Ishikawa (cell line): ENCODE data around the gene C22orf23.
A peak's percentile ranks its signal among the peaks of the same experiment; 100 is the strongest.

ENCODE experiments used
- CEBPB ChIP-seq: IDR thresholded peaks from 2 replicates; pipeline ENCODE4 v1.6.1; 2012
- CREB1 ChIP-seq: IDR thresholded peaks from 2 replicates; pipeline ENCODE4 v1.6.1; 2012; ENCODE audit warnings: low read depth
- EGR1 ChIP-seq: IDR thresholded peaks from 2 replicates; pipeline ENCODE4 v1.6.1; 2012
- EP300 ChIP-seq: IDR thresholded peaks from 2 replicates; pipeline ENCODE4 v1.6.1; 2012; ENCODE audit warnings: borderline replicate concordance
- FOXM1 ChIP-seq: IDR thresholded peaks from 2 replicates; pipeline ENCODE4 v1.6.1; 2012; ENCODE audit warnings: low read depth, borderline replicate concordance
- MAX ChIP-seq: IDR thresholded peaks from 2 replicates; pipeline ENCODE4 v1.6.1; 2012
- NFIC ChIP-seq: IDR thresholded peaks from 2 replicates; pipeline ENCODE4 v1.6.1; 2012
- RAD21 ChIP-seq: IDR thresholded peaks from 2 replicates; pipeline ENCODE4 v1.6.1; 2012; ENCODE audit warnings: low read depth
- REST ChIP-seq: IDR thresholded peaks from 2 replicates; pipeline ENCODE4 v1.6.1; 2012; ENCODE audit warnings: low read depth, mild to moderate bottlenecking
- TAF1 ChIP-seq: IDR thresholded peaks from 2 replicates; pipeline ENCODE4 v1.6.1; 2012; ENCODE audit warnings: low read depth, mild to moderate bottlenecking
- TCF12 ChIP-seq: IDR thresholded peaks from 2 replicates; pipeline ENCODE4 v1.6.1; 2012; ENCODE audit warnings: low read depth
- TEAD4 ChIP-seq: IDR thresholded peaks from 2 replicates; pipeline ENCODE4 v1.6.1; 2012
- USF1 ChIP-seq: IDR thresholded peaks from 2 replicates; pipeline ENCODE4 v1.6.1; 2012
- YY1 ChIP-seq: IDR thresholded peaks from 2 replicates; pipeline ENCODE4 v1.6.1; 2012; ENCODE audit warnings: low read depth
- ZBTB7A ChIP-seq: IDR thresholded peaks from 2 replicates; pipeline ENCODE4 v1.6.1; 2012; ENCODE audit warnings: low read depth

C22orf23 gene

DNA sequence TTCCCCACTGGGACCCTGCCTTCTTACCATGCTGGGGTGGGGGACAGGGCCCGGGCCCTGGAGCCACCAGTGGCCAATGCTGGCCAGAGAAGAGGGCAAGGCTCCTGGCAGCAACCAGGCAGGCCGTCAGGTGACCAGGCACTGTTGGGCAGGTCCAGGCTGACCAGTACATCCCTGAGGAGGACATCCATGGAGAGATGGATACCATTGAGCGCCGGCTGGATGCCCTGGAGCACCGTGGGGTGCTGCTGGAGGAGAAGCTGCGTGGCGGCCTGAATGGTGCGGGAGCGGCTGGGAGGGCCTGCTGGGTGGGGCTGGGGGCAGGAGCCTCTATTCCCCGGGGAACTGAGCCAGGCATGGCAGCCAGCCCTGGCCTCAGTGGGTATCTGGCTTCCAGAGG, 21.0 kb downstream of the C22orf23 start:
- TF ChIP-seq CREB1 (no peak), YY1 (no peak), RAD21 (no peak)

DNA sequence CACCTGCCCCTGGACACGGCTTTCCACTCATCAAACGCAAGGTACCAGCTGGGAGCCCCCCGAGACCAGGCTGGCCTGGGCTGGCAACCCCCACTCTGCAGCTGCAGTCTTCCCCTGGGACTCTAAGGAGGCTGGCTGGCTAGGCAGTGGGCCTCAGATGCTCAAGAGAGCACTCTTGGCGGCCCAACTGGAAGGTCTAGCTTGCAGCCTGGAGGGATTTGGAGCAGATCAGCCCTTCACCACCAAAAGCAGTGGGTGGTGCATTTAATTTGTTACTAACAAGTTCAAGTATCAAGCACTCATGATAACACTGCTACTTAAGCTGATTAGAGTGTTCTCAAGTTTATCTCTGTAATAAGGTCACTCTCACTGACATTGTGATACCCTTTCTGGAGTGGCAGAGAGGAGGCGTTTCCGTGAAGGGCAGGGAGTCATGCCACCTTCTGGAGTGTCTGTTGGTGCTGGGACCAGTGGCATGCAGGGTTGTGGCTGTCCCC, 21.5 kb downstream of the C22orf23 start:
- TF ChIP-seq MAX = no peak
- no peak for TF ChIP-seq CEBPB
- TF ChIP-seq TAF1 = no peak
- TF ChIP-seq EP300 = no peak

GRCh38 chr22:37930952-37931440, 22.4 kb downstream of the C22orf23 start:
- TF ChIP-seq TCF12 (peak; percentile 32; the same call in 1 of the 2 replicates), EP300 (no peak), EGR1 (no peak)

DNA sequence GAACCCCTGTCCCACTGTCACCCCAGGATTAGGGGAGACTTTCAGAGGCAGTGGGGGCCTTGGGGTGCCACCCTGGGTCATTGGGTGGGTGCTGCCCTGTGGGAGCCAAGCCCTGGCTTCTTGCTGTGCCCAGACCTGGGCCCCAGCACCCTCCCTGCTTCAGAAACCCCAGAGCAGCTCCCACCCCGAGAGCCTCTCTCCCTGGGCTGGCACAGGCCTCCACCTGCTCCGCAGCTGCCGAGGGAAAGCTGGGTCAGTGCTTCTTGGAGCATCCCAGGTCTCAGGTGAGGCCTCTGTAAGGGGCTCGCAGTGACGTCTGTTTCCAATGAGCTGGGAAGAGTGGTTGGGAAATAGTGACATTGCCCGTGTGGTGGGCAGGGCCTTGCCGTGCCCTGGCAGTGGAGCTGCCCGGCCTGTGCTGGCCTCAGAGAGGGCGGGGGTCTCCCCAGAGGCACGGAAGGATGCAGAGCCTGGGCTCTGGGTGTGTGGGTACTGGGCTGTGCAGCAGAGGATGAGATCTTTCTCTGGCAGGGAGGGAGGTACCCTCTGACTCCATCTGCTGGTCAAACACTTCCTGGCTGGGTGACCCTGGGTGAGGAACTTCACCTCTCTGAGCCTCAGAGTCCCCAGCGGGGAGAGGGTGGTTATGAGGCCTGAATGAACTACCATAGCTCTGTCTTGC, 23.0 kb downstream of the C22orf23 start:
- no peak for TF ChIP-seq EP300
- no peak for TF ChIP-seq TEAD4
- TF ChIP-seq NFIC = no peak
- no peak for TF ChIP-seq REST
- no peak for TF ChIP-seq CREB1
- no peak for TF ChIP-seq YY1
- no peak for TF ChIP-seq TCF12
- no peak for TF ChIP-seq USF1
- no peak for TF ChIP-seq TAF1
- TF ChIP-seq EGR1 = no peak
- no peak for TF ChIP-seq ZBTB7A
- TF ChIP-seq FOXM1 = no peak
- TF ChIP-seq MAX = no peak
- no peak for TF ChIP-seq CEBPB
- TF ChIP-seq RAD21 = no peak; the same call in 1 of the 2 replicates

DNA sequence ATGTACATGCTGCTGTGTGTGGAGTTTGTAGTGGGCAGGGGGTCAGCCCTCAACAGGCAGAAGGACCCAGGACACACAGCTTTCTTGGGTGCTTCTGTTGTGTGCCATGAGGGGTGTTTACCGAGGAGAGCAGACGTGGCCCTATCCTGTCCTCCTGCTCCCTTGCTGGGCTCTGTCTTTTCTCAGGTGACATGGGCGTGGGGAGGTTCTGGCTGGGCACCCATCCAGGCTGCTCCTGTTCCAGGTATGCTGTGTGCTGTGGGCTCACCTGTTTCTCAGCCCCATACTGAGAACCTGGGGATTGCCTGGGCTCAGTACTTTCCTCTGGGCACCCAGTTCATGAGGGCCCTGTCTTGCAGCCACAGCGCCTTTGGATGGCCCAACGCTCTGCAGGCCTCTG, 24.0 kb downstream of the C22orf23 start:
- TF ChIP-seq RAD21 (no peak), CEBPB (no peak), USF1 (no peak), YY1 (no peak), EGR1 (no peak), NFIC (no peak), CREB1 (no peak), TAF1 (no peak), EP300 (no peak)

GRCh38 chr22:37927637-37927936, 25.8 kb downstream of the C22orf23 start:
- TF ChIP-seq RAD21 (no peak), USF1 (no peak), NFIC (no peak), CREB1 (no peak), MAX (no peak), FOXM1 (no peak)

DNA sequence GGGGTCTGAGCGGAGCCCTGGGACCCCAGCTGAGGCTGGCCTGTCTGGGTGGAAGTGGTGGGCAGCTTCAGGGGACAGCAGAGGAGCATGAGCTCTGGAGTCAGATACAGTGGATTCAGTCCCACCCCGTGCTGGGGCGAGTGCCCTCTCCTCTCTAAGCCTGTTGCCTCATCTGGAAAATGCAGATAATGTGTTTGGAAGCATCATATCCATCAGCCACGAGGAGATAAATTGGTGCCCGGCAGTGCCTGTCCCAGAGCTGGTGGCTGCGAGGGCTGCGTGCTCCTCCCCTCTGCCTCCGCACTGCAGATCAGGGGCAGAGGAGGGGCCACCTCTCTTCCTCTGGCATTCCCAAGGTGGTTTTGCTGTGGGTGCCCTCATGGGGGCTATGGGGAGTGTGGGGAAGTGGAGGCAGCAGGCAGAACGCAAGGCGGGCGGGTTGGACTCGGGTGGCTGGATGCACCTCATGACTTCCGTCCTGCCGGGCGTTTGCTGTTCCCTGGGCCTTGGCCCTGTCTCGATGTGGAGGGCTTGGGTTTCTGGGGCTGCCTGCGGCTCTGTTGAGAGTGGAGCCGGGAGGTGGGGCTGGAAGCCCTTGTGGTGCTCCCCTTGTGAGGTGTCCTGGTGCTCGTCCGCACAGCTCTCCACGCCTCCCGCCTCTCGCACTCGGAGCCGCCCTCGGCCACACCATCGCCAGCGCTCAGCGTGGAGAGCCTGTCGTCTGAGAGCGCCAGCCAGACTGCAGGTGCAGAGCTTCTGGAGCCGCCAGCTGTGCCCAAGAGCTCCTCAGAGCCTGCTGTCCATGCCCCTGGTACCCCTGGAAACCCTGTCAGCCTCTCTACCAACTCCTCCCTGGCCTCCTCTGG, 26.4 kb downstream of the C22orf23 start:
- TF ChIP-seq TCF12 (no peak), EP300 (no peak), EGR1 (no peak), ZBTB7A (no peak), YY1 (no peak), REST (no peak), RAD21 (no peak), USF1 (no peak), CREB1 (no peak), FOXM1 (no peak)
